Mesendoderm (in vitro differentiated cells): ENCODE measurements around the gene NAPSA.
A peak's percentile ranks its signal among the peaks of the same experiment; 100 is the strongest.

Experiments
- DNase-seq: peaks from one replicate; pipeline ENCODE4 v3.0.0; 2013
- H2AK5ac ChIP-seq: 2 replicates; pipeline ENCODE4 v1.6.1; 2013; ENCODE audit warnings: low read length, inconsistent platforms
- H2BK120ac ChIP-seq: 2 replicates; pipeline ENCODE4 v1.6.1; 2013; ENCODE audit warnings: low read depth, mild to moderate bottlenecking, low read length, moderate library complexity, mixed read lengths
- H2BK15ac ChIP-seq: replicated peaks from 2 replicates; pipeline ENCODE4 v1.6.1; 2013; ENCODE audit warnings: low read depth, mild to moderate bottlenecking, moderate library complexity
- H2BK5ac ChIP-seq: 2 replicates; pipeline ENCODE4 v1.6.1; 2013; ENCODE audit warnings: low read length, inconsistent platforms
- H3K18ac ChIP-seq: 2 replicates; pipeline ENCODE4 v1.6.1; 2013; ENCODE audit warnings: mild to moderate bottlenecking, low read length, mixed read lengths
- H3K23ac ChIP-seq: one replicate; pipeline ENCODE4 v1.6.1; 2013; ENCODE audit warnings: low read length
- H3K27ac ChIP-seq: 2 replicates; pipeline ENCODE4 v1.5.1; 2013; ENCODE audit warnings: low read depth, mild to moderate bottlenecking, inconsistent platforms, low read length, moderate library complexity
- H3K27me3 ChIP-seq: 2 replicates; pipeline ENCODE4 v1.6.1; 2013; ENCODE audit warnings: low read length, control low read depth, mild to moderate bottlenecking, inconsistent platforms; ENCODE audit not compliant: insufficient read depth, poor library complexity
- H3K36me3 ChIP-seq: 2 replicates; pipeline ENCODE4 v1.6.1; 2013; ENCODE audit warnings: low read length, inconsistent platforms; ENCODE audit not compliant: control insufficient read depth, insufficient read depth
- H3K4ac ChIP-seq: one replicate; pipeline ENCODE4 v1.6.1; 2013; ENCODE audit warnings: low read depth, mild to moderate bottlenecking, low read length, moderate library complexity
- H3K4me1 ChIP-seq: 2 replicates; pipeline ENCODE4 v1.6.1; 2013; ENCODE audit warnings: low read depth, low read length, inconsistent platforms; ENCODE audit not compliant: control insufficient read depth
- H3K4me2 ChIP-seq: 2 replicates; pipeline ENCODE4 v1.6.1; 2013; ENCODE audit warnings: low read length
- H3K4me3 ChIP-seq: 2 replicates; pipeline ENCODE4 v1.5.1; 2013; ENCODE audit warnings: mild to moderate bottlenecking, low read length
- H3K56ac ChIP-seq: one replicate; pipeline ENCODE4 v1.6.1; 2013; ENCODE audit warnings: low read length
- H3K79me1 ChIP-seq: 2 replicates; pipeline ENCODE4 v1.6.1; 2013; ENCODE audit warnings: low read length, inconsistent platforms
- H3K79me2 ChIP-seq: 2 replicates; pipeline ENCODE4 v1.6.1; 2013; ENCODE audit warnings: mild to moderate bottlenecking, low read length; ENCODE audit not compliant: control insufficient read depth, insufficient read depth
- H3K9ac ChIP-seq: 2 replicates; pipeline ENCODE4 v1.6.1; 2013; ENCODE audit warnings: low read length, inconsistent platforms
- H4K5ac ChIP-seq: one replicate; pipeline ENCODE4 v1.6.1; 2013; ENCODE audit warnings: low read length
- H4K8ac ChIP-seq: one replicate; pipeline ENCODE4 v1.6.1; 2013; ENCODE audit warnings: low read depth, mild to moderate bottlenecking, control low read depth, low read length, moderate library complexity
- WGBS: extraction: QIAGEN DNeasy Blood & Tissue Kit; methylation state at CpG from one replicate; pipeline ENCODE4 v1.1.7; 2013; ENCODE audit warnings: low lambda C conversion rate, missing lambda C conversion rate; ENCODE audit not compliant: insufficient coverage; ENCODE audit errors: extremely low coverage; 5-methylcytosine and 5-hydroxymethylcytosine counted together

The NAPSA gene

GRCh38 chr19:50317115-50317514 lies 48.3 kb downstream of the NAPSA start:
- Histone ChIP-seq H3K18ac (no peak overlapping the region), H4K5ac (no peak overlapping the region), H3K4me2 (no peak overlapping the region), H3K79me2 (no peaks in the 10 kb centered on the region), H2BK120ac (no peak overlapping the region), H4K8ac (no peak overlapping the region), H3K23ac (no peak overlapping the region), H3K4me3 (no peak overlapping the region), H2BK15ac (no peak overlapping the region), H3K36me3 (no peaks in the 10 kb centered on the region), H3K4me1 (peaks cover 4% of the 10 kb centered on the region), H3K4ac (no peak overlapping the region), H3K27ac (no peak overlapping the region), H3K56ac (no peak overlapping the region), H3K27me3 (no peaks in the 10 kb centered on the region), H2BK5ac (no peak overlapping the region), H3K9ac (no peak overlapping the region), H2AK5ac (no peak overlapping the region), H3K79me1 (no peaks in the 10 kb centered on the region)
- no CpG with 5 or more reads among the region's 4 CpGs for WGBS
- no peak for DNase-seq

DNA sequence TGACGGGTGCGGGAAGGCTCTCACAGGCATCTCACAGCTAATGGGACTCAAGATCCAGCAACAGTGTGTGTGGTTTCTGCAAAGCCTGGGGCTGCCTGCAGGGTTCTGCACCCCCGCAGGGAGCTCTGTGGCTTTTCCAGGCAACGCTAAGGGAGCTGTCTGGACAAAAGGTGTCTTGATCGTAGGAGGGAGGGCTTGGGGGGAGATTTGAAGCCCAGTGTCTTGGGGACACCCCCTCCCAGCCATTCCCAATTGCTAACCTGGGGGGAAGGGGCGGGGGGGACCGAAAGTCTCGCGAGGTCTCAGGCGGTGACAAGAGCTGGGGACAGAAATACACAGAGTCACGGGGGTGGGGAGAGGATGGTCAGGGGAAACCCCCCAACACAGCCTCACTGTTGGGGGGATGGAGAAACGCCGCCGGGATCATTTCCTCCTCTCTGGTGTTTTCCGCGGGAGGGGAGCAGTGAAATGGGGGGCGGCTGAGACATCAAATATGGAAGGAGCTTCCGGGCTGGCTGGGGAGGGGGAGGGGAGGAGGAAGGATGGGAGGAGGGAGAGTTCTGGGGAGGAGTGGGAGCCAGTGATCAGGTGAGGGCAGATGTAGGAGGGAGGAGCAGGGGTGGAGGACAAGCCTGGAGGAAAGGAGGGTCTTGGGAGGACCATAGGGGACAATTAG lies 49.5 kb downstream of the NAPSA start:
- no CpG with 5 or more reads among the region's 18 CpGs for WGBS
- H3K4me1 ChIP-seq, result peaks cover 4% of the 10 kb centered on the region
- H3K18ac ChIP-seq, result no peak overlapping the region
- H3K9ac ChIP-seq, result peak overlapping the region; percentile 71
- H2BK15ac ChIP-seq, result no peak overlapping the region
- no peaks in the 10 kb centered on the region for H3K36me3 ChIP-seq
- no peaks in the 10 kb centered on the region for H3K27me3 ChIP-seq
- no peaks in the 10 kb centered on the region for H3K79me1 ChIP-seq
- no peaks in the 10 kb centered on the region for H3K79me2 ChIP-seq
- H2AK5ac ChIP-seq, result no peak overlapping the region
- peak overlapping the region; percentile 81 for H4K8ac ChIP-seq
- no peak overlapping the region for H4K5ac ChIP-seq
- no peak overlapping the region for H2BK5ac ChIP-seq
- peak overlapping the region; percentile 28 for H3K4ac ChIP-seq
- peak overlapping the region; percentile 79 for H3K56ac ChIP-seq
- DNase-seq, result peak; percentile 92
- H3K27ac ChIP-seq, result peak overlapping the region; percentile 87
- H2BK120ac ChIP-seq, result no peak overlapping the region
- H3K23ac ChIP-seq, result no peak overlapping the region
- peak overlapping the region; percentile 93 for H3K4me2 ChIP-seq
- peak overlapping the region; percentile 56 for H3K4me3 ChIP-seq

- no peak overlapping the region for H2BK120ac ChIP-seq
- no peak overlapping the region for H2AK5ac ChIP-seq
- H3K4me1 ChIP-seq, result peaks cover 4% of the 10 kb centered on the region
- H3K23ac ChIP-seq, result no peak overlapping the region
- no peaks in the 10 kb centered on the region for H3K36me3 ChIP-seq
- no peaks in the 10 kb centered on the region for H3K79me1 ChIP-seq
- no peak overlapping the region for H3K4ac ChIP-seq
- H2BK5ac ChIP-seq, result no peak overlapping the region
- H3K79me2 ChIP-seq, result no peaks in the 10 kb centered on the region
- no peaks in the 10 kb centered on the region for H3K27me3 ChIP-seq
- WGBS, result no CpG with 5 or more reads among the region's 40 CpGs
- no peak overlapping the region for H3K4me3 ChIP-seq
- H3K9ac ChIP-seq, result peak overlapping the region; percentile 52
- H3K18ac ChIP-seq, result peak overlapping the region; percentile 28
- H3K27ac ChIP-seq, result no peak overlapping the region
- H4K5ac ChIP-seq, result no peak overlapping the region
- no peak overlapping the region for H2BK15ac ChIP-seq
- H3K56ac ChIP-seq, result peak overlapping the region; percentile 79
- H3K4me2 ChIP-seq, result peak overlapping the region; percentile 56
- DNase-seq, result no peak
- no peak overlapping the region for H4K8ac ChIP-seq
Observed at GRCh38 chr19:50314724-50315708, 50.4 kb downstream of the NAPSA start.

DNA sequence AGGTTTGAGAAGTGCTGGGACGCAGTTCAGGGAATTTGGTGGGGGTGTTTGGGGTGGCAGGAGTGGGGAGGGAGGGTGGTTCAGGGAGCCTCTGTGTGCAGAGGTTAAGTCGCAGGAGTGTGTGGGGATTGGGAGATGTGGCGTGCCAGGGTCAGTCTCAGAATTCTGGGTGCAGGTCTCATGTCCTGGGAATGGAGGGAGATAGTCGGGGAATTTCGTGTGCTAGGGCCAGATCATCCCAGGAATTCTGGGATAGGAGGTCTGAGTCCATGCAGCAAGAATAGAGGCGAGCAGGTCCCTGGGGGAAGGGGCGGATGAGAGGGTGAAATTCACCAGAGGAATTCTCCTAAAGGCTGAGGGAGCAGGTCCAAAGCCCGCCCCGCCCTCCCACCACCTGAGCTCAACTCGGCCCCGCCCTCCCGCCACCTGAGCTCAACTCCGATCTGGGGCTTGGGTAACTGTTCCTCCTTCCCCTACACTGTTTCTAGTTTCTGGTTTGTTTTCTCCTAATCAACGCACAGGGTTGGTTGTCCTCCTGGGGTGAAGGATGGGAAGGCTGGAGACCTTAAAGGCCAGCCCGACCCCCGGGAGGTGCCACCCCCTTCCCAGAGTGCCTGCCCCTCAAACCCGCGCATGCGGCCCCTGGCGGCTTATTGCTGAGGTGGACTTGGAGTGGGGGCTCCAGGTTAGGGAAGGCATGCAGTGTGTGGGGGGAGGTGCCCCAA lies 51.5 kb downstream of the NAPSA start:
- Histone ChIP-seq H3K27ac (no peak overlapping the region), H2BK15ac (no peak overlapping the region), H4K8ac (no peak overlapping the region), H3K79me2 (no peaks in the 10 kb centered on the region), H3K4me1 (peaks cover 4% of the 10 kb centered on the region), H2BK120ac (no peak overlapping the region), H2BK5ac (no peak overlapping the region), H3K56ac (peak overlapping the region; percentile 64), H3K27me3 (no peaks in the 10 kb centered on the region), H3K18ac (peak overlapping the region; percentile 28), H4K5ac (no peak overlapping the region), H3K36me3 (no peaks in the 10 kb centered on the region), H3K4me2 (peak overlapping the region; percentile 49), H2AK5ac (no peak overlapping the region), H3K4ac (no peak overlapping the region), H3K79me1 (no peaks in the 10 kb centered on the region), H3K23ac (no peak overlapping the region), H3K9ac (peak overlapping the region; percentile 47), H3K4me3 (no peak overlapping the region)
- peak; percentile 84 for DNase-seq
- WGBS, result no CpG with 5 or more reads among the region's 20 CpGs

DNA sequence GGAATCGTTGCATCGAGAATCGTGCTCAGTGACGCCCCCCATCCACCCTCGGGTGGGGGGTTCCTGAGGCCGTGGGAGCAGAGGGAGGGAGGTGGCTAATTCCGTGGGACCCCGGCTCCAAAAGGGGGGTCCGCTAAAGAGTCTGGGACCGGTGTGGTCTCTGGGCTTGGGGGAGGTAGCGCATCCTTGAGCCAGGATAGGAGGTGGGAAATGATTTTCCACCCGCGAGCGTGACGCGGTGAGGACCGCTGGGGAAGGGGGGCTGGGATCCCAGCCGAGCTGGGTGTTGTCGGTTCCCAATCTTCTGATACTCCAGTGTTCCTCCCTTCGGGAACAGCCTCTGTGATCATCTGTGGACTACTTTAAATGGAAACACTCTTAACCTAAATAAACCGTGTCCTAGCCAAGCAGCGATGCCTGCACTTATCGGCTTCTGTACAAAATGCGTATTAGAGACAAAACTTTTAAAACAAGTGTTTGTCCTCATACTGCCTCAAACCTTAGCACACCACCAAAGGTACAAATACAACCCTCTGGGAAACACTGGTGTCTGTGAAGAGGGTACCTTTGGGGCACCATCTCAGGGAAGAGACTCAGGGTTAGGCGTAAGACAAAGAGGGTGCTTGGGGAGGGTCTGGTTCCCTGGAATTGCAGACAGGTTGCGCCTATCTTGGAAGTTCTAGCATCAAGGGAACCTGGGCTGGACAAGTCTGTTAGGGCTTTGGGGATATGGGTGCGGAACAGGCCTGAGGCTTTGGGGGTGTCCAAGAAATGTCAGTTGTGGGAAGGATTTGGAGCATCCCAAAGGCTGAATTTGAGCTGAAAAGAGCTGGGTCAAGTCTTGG lies 52.2 kb downstream of the NAPSA start:
- H3K79me2 ChIP-seq, result no peaks in the 10 kb centered on the region
- peak overlapping the region; percentile 54 for H3K9ac ChIP-seq
- peak overlapping the region; percentile 29 for H3K4me2 ChIP-seq
- no peak overlapping the region for H3K4ac ChIP-seq
- no peak overlapping the region for H2BK120ac ChIP-seq
- H3K4me3 ChIP-seq, result no peak overlapping the region
- H3K18ac ChIP-seq, result peak overlapping the region; percentile 28
- no peaks in the 10 kb centered on the region for H3K36me3 ChIP-seq
- no peak overlapping the region for H4K8ac ChIP-seq
- no peaks in the 10 kb centered on the region for H3K27me3 ChIP-seq
- no peak for DNase-seq
- H3K79me1 ChIP-seq, result no peaks in the 10 kb centered on the region
- no peak overlapping the region for H3K23ac ChIP-seq
- no peak overlapping the region for H3K27ac ChIP-seq
- peaks cover 4% of the 10 kb centered on the region for H3K4me1 ChIP-seq
- H4K5ac ChIP-seq, result no peak overlapping the region
- H3K56ac ChIP-seq, result peak overlapping the region; percentile 64
- no peak overlapping the region for H2BK15ac ChIP-seq
- no peak overlapping the region for H2AK5ac ChIP-seq
- H2BK5ac ChIP-seq, result no peak overlapping the region
- WGBS, result no CpG with 5 or more reads among the region's 27 CpGs
